ENCODE results near the gene USP7.
"Not testable (repeated sequence)": the region's sequence is repeated elsewhere in the genome, so short reads cannot be mapped to it uniquely, and the experiment has no call there.

USP7 gene

GRCh38 chr16:8963821-8964441 is at the start of gene USP7:
Gene USP7, minus strand, starts transcription at chr16:8963906. Its CDS starts 621 bp downstream, at chr16:8963285.
- peak; percentile 65 for DNase-seq

GRCh38 chr16:9013508-9013864 is 49.8 kb upstream of the USP7 start:
- no peak for DNase-seq

- DNase-seq, result no peak
Observed at GRCh38 chr16:9012848-9013507, 49.3 kb upstream of the USP7 start.

GRCh38 chr16:9012330-9012729 is 48.6 kb upstream of the USP7 start:
- no peak for DNase-seq

GRCh38 chr16:9008601-9009260 is 45.0 kb upstream of the USP7 start:
- no peak for DNase-seq

- DNase-seq, result no peak
Observed at GRCh38 chr16:9007177-9007794, 43.6 kb upstream of the USP7 start.

- DNase-seq, result no peak
Observed at GRCh38 chr16:9004183-9004582, 40.5 kb upstream of the USP7 start.

GRCh38 chr16:9003763-9004162 is 40.1 kb upstream of the USP7 start:
- no peak for DNase-seq

GRCh38 chr16:9003322-9003721 is 39.6 kb upstream of the USP7 start:
- DNase-seq, result peak; percentile 53

- DNase-seq, result no peak
Observed at GRCh38 chr16:9002042-9002441, 38.3 kb upstream of the USP7 start.

GRCh38 chr16:9000664-9001063 is 37.0 kb upstream of the USP7 start:
- DNase-seq, result no peak

- no peak for DNase-seq
Observed at GRCh38 chr16:8999800-9000199, 36.1 kb upstream of the USP7 start.

- DNase-seq, result no peak
Observed at GRCh38 chr16:8998108-8998507, 34.4 kb upstream of the USP7 start.

GRCh38 chr16:8996891-8997290 is 33.2 kb upstream of the USP7 start:
- DNase-seq, result no peak

- no peak for DNase-seq
Observed at GRCh38 chr16:8990445-8990844, 26.7 kb upstream of the USP7 start.

- DNase-seq, result no peak
Observed at GRCh38 chr16:8989099-8989878, 25.6 kb upstream of the USP7 start.

- DNase-seq, result no peak
Observed at GRCh38 chr16:8986818-8987191, 23.1 kb upstream of the USP7 start.

- DNase-seq, result no peak
Observed at GRCh38 chr16:8986111-8986510, 22.4 kb upstream of the USP7 start.

- DNase-seq, result no peak
Observed at GRCh38 chr16:8982816-8983215, 19.1 kb upstream of the USP7 start.

- DNase-seq, result not testable (repeated sequence)
Observed at GRCh38 chr16:8981901-8982300, 18.2 kb upstream of the USP7 start.

GRCh38 chr16:8976189-8976588 is 12.5 kb upstream of the USP7 start:
- not testable (repeated sequence) for DNase-seq

GRCh38 chr16:8975039-8975438 is 11.3 kb upstream of the USP7 start:
- DNase-seq, result no peak

All from NCI-H510A (cell line).